Measurements from ENCODE around the gene NFIA.

NFIA gene

DNA sequence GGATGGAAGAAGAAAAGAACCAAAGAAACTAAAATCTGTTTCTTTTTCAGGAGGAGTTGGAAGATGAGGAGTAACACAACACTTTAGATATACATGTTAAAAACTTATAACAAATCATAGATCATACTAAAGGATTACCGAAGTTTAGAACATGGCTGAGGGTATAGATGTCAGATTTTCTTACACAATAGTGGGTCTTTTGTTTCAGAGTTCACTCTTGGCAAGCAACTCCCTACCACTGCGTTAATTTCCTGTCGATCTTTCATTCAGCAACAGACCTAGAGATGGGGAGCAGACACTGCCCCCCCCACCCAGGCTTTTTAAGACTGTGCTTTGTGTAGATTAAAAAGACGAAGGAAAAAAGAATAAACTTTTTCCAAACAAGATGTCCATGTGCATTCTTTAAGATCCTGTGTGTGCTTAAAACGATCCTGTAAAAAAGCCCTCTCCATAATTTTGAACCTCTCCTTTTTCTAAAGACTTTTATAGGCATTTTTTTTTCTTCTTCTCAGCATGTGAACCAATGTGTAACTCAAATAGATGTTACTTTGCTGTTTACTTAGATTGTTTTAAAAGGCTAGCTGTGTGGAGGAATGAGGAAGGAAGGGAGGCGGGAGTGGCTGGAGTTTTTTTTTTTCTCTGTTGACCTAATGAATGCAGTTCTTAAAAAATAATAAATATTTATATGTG, 50.4 kb downstream of the NFIA start:
- DNase-seq = no peak

- no peak for DNase-seq
Measured at GRCh38 chr1:61133335-61134019, 51.1 kb downstream of the NFIA start.

GRCh38 chr1:61135291-61135690, 52.9 kb downstream of the NFIA start:
- no peak for DNase-seq

DNA sequence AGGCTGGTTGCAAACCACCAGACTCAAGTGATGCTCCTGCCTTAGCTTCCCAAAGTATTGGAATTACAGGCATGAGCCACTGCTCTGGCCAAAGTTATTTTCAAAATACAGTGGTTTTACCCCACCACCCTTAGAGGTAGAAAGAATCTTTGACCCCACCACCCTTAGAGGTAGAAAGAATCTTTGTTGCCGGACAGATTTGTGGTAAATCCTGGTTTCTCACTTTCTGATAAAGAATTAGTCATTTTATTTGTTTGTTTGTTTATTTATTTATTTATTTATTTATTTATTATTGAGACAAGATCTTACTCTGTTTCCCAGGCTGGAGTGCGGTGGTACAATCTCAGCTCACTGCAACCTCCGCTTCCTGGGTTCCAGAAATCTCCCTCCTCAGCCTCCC, 55.9 kb downstream of the NFIA start:
- no peak for DNase-seq

DNA sequence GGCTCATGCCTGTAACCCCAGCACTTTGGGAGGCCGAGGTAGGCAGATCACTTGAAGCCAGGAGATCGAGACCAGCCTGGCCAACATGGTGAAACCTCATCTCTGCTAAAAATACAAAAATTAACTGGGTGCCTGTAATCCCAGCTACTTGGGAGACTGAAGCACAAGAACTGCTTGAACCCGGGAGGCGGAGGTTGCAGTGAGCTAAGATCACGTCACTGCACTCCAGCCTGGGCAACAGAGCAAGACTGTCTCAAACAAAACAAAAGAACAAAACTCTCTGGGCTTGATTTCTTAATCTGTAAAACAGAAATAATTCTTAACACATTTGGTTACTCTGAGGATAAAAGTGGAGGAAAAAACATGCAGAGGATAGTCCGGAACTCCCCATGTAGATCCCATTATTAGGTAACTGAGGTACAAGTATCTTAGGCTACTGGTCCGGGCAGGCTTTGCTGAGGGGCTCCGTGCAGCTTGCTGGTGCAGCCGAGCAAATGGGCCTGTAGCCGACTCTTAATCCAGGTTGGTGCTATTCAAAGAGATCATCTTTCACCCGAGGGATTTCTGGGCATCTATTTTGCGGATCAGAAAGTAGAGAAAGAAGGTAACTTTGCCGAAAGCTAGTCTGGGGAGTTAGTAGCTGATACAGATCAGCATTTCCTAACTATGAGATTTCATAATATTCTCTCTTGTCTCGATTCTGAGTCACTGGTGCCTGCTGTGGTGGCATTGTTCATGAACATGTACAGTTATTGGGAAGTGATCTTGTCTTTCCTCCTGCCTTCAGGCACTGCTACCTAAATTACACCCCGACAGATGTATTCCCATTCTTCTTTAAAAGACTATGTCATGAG, 56.8 kb downstream of the NFIA start:
- DNase-seq = no peak

DNA sequence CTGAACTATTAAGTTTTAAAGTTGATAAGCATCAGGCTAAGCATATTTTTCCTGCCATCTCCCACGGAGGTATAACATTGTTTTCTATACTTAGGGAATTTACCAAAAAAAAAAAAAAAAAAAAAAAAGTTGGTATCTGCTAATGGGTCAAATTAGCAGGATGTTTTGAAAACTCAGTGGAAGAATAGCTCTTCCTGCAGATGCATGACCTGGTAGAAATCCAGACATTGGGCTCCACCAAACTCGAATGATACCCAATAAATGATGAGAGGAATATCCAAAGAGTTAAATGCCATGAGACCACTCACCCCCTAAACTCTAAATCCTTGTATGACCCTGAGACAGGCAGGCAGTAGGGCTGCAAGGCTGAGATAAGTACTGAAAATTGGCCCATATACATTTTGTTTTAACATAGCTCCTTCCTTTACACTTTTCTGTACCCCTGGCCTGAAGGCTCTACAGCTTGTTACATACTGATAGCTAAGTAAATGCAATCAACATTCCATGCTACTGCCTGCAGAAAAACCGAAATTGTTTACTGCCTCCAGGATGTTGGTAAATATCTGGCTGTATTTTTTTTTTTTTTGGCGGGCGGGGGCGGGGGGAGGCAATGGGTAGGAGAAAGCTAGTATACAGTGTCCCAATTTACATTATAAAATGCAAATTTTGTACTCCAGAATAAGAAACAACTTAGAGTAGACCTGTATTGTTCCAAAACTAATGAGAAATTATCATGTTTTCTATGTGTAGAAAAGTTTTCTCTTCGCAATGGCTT, 57.6 kb downstream of the NFIA start:
- no peak for DNase-seq

DNA sequence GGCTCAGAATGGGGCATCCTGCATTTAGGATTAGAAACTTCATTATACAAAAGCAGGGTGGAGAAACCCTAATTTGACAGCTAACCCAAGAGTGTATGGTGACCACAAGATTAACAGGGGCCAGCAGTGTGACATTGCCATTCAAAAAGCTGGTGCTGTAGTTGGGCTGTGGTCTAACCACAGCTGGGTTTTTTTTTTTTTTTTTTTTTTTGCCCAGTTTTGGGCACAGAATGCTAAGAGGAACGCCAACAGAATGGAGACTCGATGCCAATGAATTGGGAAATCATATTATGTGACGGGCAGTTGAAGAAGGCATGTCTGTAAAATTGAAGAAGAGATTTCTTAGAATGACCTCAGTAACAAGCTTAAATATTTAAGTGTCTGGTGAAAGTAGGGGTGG, 58.4 kb downstream of the NFIA start:
- DNase-seq = no peak

DNA sequence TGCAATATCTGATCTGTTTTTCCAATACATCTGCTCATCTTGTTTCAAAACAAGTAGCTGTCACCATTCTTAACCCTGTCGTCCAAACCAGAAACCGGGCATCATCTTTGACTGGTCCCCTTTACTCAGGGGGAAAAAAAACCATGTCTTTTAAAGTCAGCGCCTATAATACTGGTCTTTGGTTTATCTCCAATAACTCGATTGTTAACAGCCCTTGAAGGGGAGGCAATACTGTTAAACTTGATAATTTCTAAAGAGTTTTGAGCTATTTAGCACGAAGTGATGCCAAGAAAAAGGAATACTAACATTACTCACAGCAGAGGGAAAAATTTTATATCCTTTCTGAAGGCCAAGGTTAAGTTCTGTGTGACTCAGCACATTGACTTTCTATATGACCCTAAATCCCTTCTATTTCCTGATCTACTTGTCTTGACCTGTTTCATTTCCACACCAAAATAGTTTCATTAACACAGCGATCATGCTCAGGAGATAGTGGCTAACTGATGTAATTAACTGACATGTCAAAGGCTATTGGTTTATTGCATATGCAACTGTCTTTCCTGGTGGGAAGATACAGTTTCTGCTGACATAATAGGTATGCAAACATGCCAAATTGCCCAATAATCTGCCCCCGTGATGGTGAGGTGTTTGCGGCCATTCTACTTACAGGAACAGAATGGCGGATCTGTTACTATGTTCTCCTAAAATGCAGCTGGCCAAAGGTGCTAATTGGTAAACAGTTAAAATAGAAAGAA, 59.1 kb downstream of the NFIA start:
- DNase-seq = no peak

- DNase-seq = no peak
Measured at GRCh38 chr1:61142043-61142440, 59.7 kb downstream of the NFIA start.

GRCh38 chr1:61142726-61143500, 60.6 kb downstream of the NFIA start:
- no peak for DNase-seq

- no peak for DNase-seq
Measured at GRCh38 chr1:61143821-61144424, 61.6 kb downstream of the NFIA start.

DNA sequence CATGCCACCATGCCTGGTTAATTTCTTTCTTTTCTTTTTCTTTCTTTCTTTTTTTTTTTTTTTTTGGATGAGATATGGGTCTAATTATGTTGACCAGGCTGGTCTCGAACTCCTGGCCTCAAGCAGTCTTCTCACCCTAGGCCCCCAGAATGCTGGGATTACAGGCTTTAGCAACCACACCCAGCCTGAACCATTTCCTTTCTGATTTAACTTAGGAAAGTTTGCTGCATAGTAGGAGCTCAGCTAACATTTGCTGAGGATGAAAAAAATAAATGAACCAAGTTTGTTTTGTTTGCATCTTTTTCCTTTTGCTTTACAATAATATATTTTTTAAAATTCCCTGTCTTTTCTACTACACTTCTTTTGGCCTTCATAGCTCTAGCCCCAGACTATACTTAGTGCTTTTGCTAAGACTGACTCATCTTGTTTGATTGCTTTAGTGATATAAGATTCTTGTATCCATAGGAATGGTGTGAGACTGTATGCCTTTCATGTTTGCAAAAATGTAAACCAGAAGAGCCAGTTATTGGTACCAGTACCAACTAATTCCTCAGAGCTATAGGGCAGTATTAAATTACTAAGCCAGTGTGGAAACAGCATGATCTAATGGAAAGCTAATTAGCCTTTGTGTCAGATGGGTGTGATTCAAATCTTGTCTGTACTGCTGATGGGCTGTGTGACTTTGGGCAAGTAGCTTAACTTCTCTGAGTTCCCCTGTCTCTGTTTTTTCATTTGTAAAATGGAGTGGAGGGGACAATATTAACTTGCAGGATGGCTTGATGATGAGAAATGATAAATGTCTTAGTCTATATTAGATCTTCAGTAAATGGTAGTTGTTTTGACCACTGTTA, 66.9 kb downstream of the NFIA start:
- DNase-seq = no peak

- DNase-seq = no peak
Measured at GRCh38 chr1:61151565-61151964, 69.2 kb downstream of the NFIA start.

GRCh38 chr1:61152066-61152465, 69.7 kb downstream of the NFIA start:
- no peak for DNase-seq

GRCh38 chr1:61152469-61153105, 70.2 kb downstream of the NFIA start:
- no peak for DNase-seq

DNA sequence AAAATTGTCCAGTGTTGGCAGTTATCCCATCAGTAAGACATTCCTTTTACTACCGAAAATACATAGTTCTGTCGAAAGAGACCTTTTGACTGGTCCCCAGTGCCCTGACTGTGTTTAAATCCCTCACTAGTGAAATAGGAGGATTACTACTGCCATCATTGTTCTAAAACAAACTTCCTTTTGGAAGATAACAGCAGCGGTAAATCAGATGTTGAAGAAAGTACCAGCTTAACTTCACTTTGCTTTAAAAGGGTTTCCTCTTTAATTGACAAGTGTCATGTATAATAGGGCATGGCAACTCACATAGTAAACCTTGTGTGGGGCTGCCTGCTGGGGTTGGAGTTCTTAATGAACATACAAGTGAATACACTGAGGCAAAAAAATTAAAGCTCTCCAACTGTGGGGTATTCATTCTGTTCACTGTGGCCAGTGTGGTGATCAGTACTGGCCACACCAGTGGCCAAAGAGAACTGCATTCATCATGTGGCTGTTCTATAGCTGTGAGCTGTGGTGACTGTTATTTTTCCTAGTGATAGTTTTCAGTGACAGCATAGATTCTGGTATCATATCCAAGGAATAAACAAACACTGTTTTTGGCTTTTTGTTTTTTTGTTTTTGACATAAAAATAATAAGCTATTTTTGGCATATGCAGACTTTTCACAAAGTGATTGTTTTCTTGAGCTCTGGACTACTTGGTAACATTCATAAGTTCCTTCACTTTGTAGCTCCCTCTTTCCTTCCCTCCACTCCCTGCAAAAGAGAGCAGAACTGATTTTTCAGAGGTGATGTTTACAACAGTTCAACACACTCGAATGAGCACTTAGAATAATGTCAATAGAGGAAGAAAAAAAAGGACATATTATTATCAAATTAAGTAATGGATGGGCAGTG, 74.5 kb downstream of the NFIA start:
- DNase-seq = no peak

DNA sequence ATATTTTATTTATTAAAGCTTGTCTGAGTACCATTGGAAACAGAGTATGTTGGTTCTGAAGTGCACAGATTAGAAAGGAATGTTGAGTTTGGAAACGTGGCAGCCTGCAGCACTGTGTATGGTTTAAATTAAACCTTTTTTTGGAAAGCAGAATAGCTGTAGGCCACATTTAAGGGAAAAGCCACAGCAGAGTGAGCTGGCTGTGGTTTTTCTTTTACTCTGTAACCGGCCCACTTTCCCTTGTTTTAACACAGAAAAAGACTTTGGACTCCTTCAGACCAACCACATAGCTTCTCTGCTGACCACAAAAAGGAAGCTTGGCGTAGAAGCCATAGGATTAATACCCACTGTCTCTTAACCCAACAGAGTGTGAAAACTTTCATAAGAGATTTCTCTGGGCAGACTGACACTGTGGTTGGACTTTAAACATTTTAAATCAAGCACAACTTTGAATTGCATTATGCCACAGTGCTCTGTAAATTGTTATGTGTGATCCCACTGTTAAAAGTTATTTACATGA, 75.2 kb downstream of the NFIA start:
- DNase-seq = no peak

- no peak for DNase-seq
Measured at GRCh38 chr1:61158591-61158990, 76.2 kb downstream of the NFIA start.

Measured in stimulated activated CD4-positive, alpha-beta T cell treated with anti-CD3 and anti-CD28 coated beads, Interleukin-4, amount 100 ng/mL, for 24 hours (primary cell).